Kidney (tissue), 14 donors: ENCODE measurements around the gene MEGF10. TPM values are rescaled to one million over a fixed set of nuclear protein-coding genes. Genes with fewer than 3 reads are reported as not detected.

ENCODE experiments used
- DNase-seq, 5 donors: peaks; one replicate each; pipeline ENCODE4 v3.0.0-alpha.2; 2013 to 2020
- FAIRE-seq: peaks from 2 replicates; lab custom pipeline; 2012; peaks lifted over from hg19 to GRCh38; lab: Jason Lieb, UNC
- H3K27ac ChIP-seq, 2 donors: one replicate each; pipeline ENCODE4 v1.7.0; 2013; ENCODE audit warnings: low read depth in 2 of 2, low read length in 2 of 2, inconsistent platforms in 1 of 2
- H3K27me3 ChIP-seq: one replicate; pipeline ENCODE4 v1.7.1; 2013; ENCODE audit warnings: low read length, inconsistent platforms; ENCODE audit not compliant: control insufficient read depth, insufficient read depth
- H3K36me3 ChIP-seq, 3 donors: one replicate each; pipeline versions ENCODE4 v1.7.0 to v1.7.1; 2013; ENCODE audit warnings: low read length in 3 of 3, control low read depth in 1 of 3, inconsistent platforms in 1 of 3; ENCODE audit not compliant: insufficient read depth in 3 of 3, control insufficient read depth in 2 of 3
- H3K4me1 ChIP-seq, 3 donors: one replicate each; pipeline versions ENCODE4 v1.7.0 to v1.7.1; 2013; ENCODE audit warnings: low read length in 3 of 3, inconsistent platforms in 1 of 3, low read depth in 1 of 3; ENCODE audit not compliant: control insufficient read depth in 2 of 3, insufficient read depth in 2 of 3
- H3K4me3 ChIP-seq, 3 donors: one replicate each; pipeline versions ENCODE4 v1.7.0 to v1.8.1; 2013; ENCODE audit warnings: low read length in 3 of 3, control low read depth in 1 of 3, inconsistent platforms in 1 of 3
- H3K9ac ChIP-seq, 3 donors: one replicate each; pipeline versions ENCODE4 v1.7.0 to v1.7.1; 2013; ENCODE audit warnings: low read length in 3 of 3, control low read depth in 1 of 3, inconsistent platforms in 1 of 3
- H3K9me3 ChIP-seq, 3 donors: one replicate each; pipeline versions ENCODE4 v1.7.0 to v1.7.1; 2013; ENCODE audit warnings: low read length in 3 of 3, control low read depth in 1 of 3, inconsistent platforms in 1 of 3; ENCODE audit not compliant: control insufficient read depth in 2 of 3, insufficient read depth in 1 of 3
- CTCF ChIP-seq: IDR thresholded peaks from 3 replicates; pipeline ENCODE4 v1.5.1; 2012; ENCODE audit warnings: mild to moderate bottlenecking, moderate library complexity, borderline replicate concordance; ENCODE audit not compliant: insufficient read depth; ENCODE audit errors: extremely low read depth
- intact Hi-C: fragments of 100-400 bp; cut with DNase I; formaldehyde crosslinking; loops from one replicate; pipeline ENCODE4 v1.11.1; 2022
- polyA plus RNA-seq: library from polyadenylated mRNA; stranded (reverse); fragments of 350-450 nt; fragmentation: Illumina TruSeq; extraction: RNeasy Lipid Tissue Mini Kit (QIAGEN cat#74804); gene quantifications from one replicate; pipeline ENCODE4 v1.2.3, GENCODE V29; 2014; ENCODE audit warnings: low read depth, low replicate concordance; ENCODE audit not compliant: insufficient read depth
- total RNA-seq: library from RNA; stranded (reverse); fragmentation: NEBNext Ultra II Directional; extraction: Animal tissue kit (Norgen Biotek cat#: 25700); gene quantifications from one replicate; pipeline ENCODE4 v1.2.1, GENCODE V29; 2021
- donor health status: control.
- donor health status: control.
- donor health status: control.
- donor health status: control.
- donor health status: control.
- donor health status: DM: yes; HTN: yes; CAD: no.
- donor health status: Normal renal cell carcinoma (clear cell type).

Gene MEGF10
- total and polyA plus RNA-seq, 2 donors from 2014 or later, result 0.09 to 0.25 TPM

- H3K4me1 ChIP-seq, result no peaks in the 10 kb centered on the region
- no peaks in the 10 kb centered on the region for H3K36me3 ChIP-seq
- no peak overlapping the region for H3K27ac ChIP-seq
- no peak overlapping the region for H3K9ac ChIP-seq
- FAIRE-seq (no peak), DNase-seq (no peak)
- no peaks in the 10 kb centered on the region for H3K9me3 ChIP-seq
- intact Hi-C loops, result no loop called here
- no peaks in the 10 kb centered on the region for H3K27me3 ChIP-seq
- no peak for TF ChIP-seq CTCF
- no peak overlapping the region for H3K4me3 ChIP-seq
Observed at GRCh38 chr5:127326976-127327755, 36.6 kb downstream of the MEGF10 start.

GRCh38 chr5:127330116-127330515 is 39.5 kb downstream of the MEGF10 start:
- H3K4me1 ChIP-seq, result no peaks in the 10 kb centered on the region
- TF ChIP-seq CTCF, result no peak
- H3K36me3 ChIP-seq, result no peaks in the 10 kb centered on the region
- H3K9me3 ChIP-seq, result no peaks in the 10 kb centered on the region
- intact Hi-C loops, result no loop called here
- H3K4me3 ChIP-seq, result no peak overlapping the region
- no peak overlapping the region for H3K9ac ChIP-seq
- no peak overlapping the region for H3K27ac ChIP-seq
- no peaks in the 10 kb centered on the region for H3K27me3 ChIP-seq
- DNase-seq (no peak), FAIRE-seq (no peak)

GRCh38 chr5:127331890-127332649 is 41.5 kb downstream of the MEGF10 start:
- no peak for TF ChIP-seq CTCF
- H3K4me1 ChIP-seq, result no peaks in the 10 kb centered on the region
- DNase-seq (no peak), FAIRE-seq (no peak)
- H3K4me3 ChIP-seq, result no peak overlapping the region
- H3K9me3 ChIP-seq, result no peaks in the 10 kb centered on the region
- H3K36me3 ChIP-seq, result no peaks in the 10 kb centered on the region
- H3K27me3 ChIP-seq, result no peaks in the 10 kb centered on the region
- H3K27ac ChIP-seq, result no peak overlapping the region
- intact Hi-C loops, result no loop called here
- no peak overlapping the region for H3K9ac ChIP-seq
